ENCODE data around the gene CCK. TPM values are rescaled to one million over a fixed set of nuclear protein-coding genes. Genes with fewer than 3 reads are reported as not detected.

Gene CCK
- total and polyA plus RNA-seq, 10 donors: not detected

DNA sequence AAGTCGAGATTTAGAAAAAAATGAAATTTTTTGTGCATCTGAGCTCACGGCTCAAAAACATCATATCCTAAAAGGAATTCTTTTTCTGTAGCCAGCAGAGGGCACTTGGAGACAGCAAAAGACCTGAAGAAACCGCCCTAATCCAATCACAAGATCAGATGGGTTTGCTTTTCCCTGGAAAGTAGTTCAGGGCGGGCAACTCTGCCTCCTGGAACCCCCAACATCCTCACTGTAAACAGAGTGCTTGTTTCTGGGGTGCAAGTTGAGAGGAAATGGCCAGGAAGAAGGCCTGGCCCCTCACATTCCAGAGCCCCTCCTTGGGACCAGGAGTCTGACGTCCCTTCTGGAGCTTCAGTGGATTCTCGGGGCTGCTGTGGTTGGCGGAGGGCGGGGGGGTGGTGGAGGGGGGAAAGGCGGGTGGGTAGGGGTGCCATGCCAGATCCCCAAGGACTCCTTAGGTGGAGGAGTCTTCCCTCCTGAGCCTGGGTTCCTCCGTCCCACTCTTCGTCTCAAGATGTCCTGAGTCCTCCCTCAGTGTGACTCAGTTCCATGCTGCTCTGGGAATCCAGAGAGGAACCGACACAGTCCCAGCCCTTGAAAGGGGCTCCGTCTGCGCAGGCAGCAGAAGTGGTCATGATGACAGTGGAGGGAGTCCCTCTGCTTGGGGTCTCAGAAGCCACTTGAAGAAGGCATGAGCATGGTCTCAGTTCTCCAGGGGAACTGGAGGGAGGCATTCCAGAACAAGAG lies 35.9 kb downstream of the CCK start:
- DNase-seq: no peak
- peaks cover 0 to 15% (median 6%) of the 10 kb centered on the region in 6 donors for H3K36me3 ChIP-seq
- peaks cover 0 to 5% (median 0%) of the 10 kb centered on the region in 8 donors for H3K9me3 ChIP-seq
- 53 to 55% (median 53%) methylated on average over 9 to 14 of the region's 14 CpGs for WGBS, 5 donors
- no peak overlapping the region for H3K27ac ChIP-seq
- intact Hi-C loops (cut with DNase I; ENCODE audit: low total_unique reads): no loop called here
- H3K4me3 ChIP-seq: no peak overlapping the region
- peaks cover 0 to 13% (median 0%) of the 10 kb centered on the region in 7 donors for H3K27me3 ChIP-seq (replicated peaks in 1 of 7)
- TF ChIP-seq POLR2A (IDR thresholded peaks at IDR 0.05): no peak
- TF ChIP-seq CTCF (IDR thresholded peaks at IDR 0.05 in 8 of 11, conservative IDR thresholded peaks at IDR 0.05 in 3 of 11): peak in 4 of 11 experiments; percentile 22 to 38 (median 34)
- TF ChIP-seq POLR2AphosphoS5 (IDR thresholded peaks at IDR 0.05): no peak
- no peaks in the 10 kb centered on the region for H3K4me1 ChIP-seq

GRCh38 chr3:42229266-42229941 lies 36.6 kb downstream of the CCK start:
- H3K4me3 ChIP-seq: no peak overlapping the region
- intact Hi-C loops (cut with DNase I; ENCODE audit: low total_unique reads): no loop called here
- TF ChIP-seq POLR2AphosphoS5 (IDR thresholded peaks at IDR 0.05) (no peak), CTCF (IDR thresholded peaks at IDR 0.05 in 8 of 11, conservative IDR thresholded peaks at IDR 0.05 in 3 of 11) (no peak), POLR2A (IDR thresholded peaks at IDR 0.05) (no peak)
- H3K27me3 ChIP-seq (replicated peaks in 1 of 7): peaks cover 0 to 13% (median 0%) of the 10 kb centered on the region in 7 donors
- no peak for DNase-seq
- no peak overlapping the region for H3K27ac ChIP-seq
- H3K9me3 ChIP-seq: peaks cover 0 to 5% (median 0%) of the 10 kb centered on the region in 8 donors
- H3K36me3 ChIP-seq: peaks cover 0 to 22% (median 12%) of the 10 kb centered on the region in 6 donors
- H3K4me1 ChIP-seq: no peaks in the 10 kb centered on the region
- WGBS, 5 donors: 60 to 73% (median 63%) methylated on average over 5 of the region's 5 CpGs

GRCh38 chr3:42228796-42229195 lies 37.2 kb downstream of the CCK start:
- WGBS, 5 donors: 40 to 53% (median 46%) methylated on average over 5 of the region's 5 CpGs
- TF ChIP-seq CTCF (IDR thresholded peaks at IDR 0.05 in 8 of 11, conservative IDR thresholded peaks at IDR 0.05 in 3 of 11) (peak in 4 of 11 experiments; percentile 11 to 34 (median 18)), POLR2A (IDR thresholded peaks at IDR 0.05) (no peak), POLR2AphosphoS5 (IDR thresholded peaks at IDR 0.05) (no peak)
- Histone ChIP-seq H3K27me3 (replicated peaks in 1 of 7) (peaks cover 0 to 11% (median 0%) of the 10 kb centered on the region in 7 donors), H3K4me3 (no peak overlapping the region), H3K36me3 (peaks cover 0 to 28% (median 17%) of the 10 kb centered on the region in 6 donors), H3K27ac (no peak overlapping the region), H3K4me1 (no peaks in the 10 kb centered on the region), H3K9me3 (peaks cover 0 to 5% (median 0%) of the 10 kb centered on the region in 8 donors)
- no peak for DNase-seq
- intact Hi-C loops (cut with DNase I; ENCODE audit: low total_unique reads): no loop called here

All from spleen (tissue), 11 donors.